Nephron (organoid): ENCODE measurements around the gene TCF25.

Experiments used
- H3K27ac Mint-ChIP-seq, 3 experiments: 2 replicates each; pipeline ENCODE4 v1.8.0; 2020; ENCODE audit warnings: mixed read lengths in 3 of 3, mild to moderate bottlenecking in 2 of 3, moderate library complexity in 1 of 3
- H3K27me3 Mint-ChIP-seq: 2 replicates; pipeline ENCODE4 v1.8.0; 2021; ENCODE audit warnings: low read depth, mild to moderate bottlenecking, moderate library complexity, mixed read lengths
- H3K36me3 Mint-ChIP-seq: 2 replicates; pipeline ENCODE4 v1.8.0; 2020; ENCODE audit warnings: low read depth, mixed read lengths
- H3K4me1 Mint-ChIP-seq: 2 replicates; pipeline ENCODE4 v1.8.0; 2020; ENCODE audit warnings: mixed read lengths
- H3K4me3 Mint-ChIP-seq, 3 experiments: 2 replicates each; pipeline ENCODE4 v1.8.0; 2020; ENCODE audit warnings: mild to moderate bottlenecking in 3 of 3, mixed read lengths in 3 of 3, moderate library complexity in 2 of 3
- H3K9me3 Mint-ChIP-seq: 2 replicates; pipeline ENCODE4 v1.8.0; 2020; ENCODE audit warnings: mixed read lengths
- CTCF ChIP-seq, 3 experiments: fragments of 200-600 bp; sonication (generic); IDR thresholded peaks; one replicate each; pipeline ENCODE4 v1.5.0; 2021; ENCODE audit warnings: antibody characterized with exemption in 3 of 3; ENCODE audit not compliant: unreplicated experiment in 3 of 3

The TCF25 gene

GRCh38 chr16:89893642-89894548 lies 20.5 kb downstream of the TCF25 start:
- H3K27me3 Mint-ChIP-seq = peaks cover under 1% of the 10 kb centered on the region
- H3K9me3 Mint-ChIP-seq = no peaks in the 10 kb centered on the region
- H3K27ac Mint-ChIP-seq = no peak overlapping the region
- H3K4me3 Mint-ChIP-seq = no peak overlapping the region
- H3K36me3 Mint-ChIP-seq = peaks cover 49% of the 10 kb centered on the region
- TF ChIP-seq CTCF (IDR thresholded peaks at IDR 0.05; ENCODE audit: unreplicated experiment in 3 of 3) = no peak
- H3K4me1 Mint-ChIP-seq = no peaks in the 10 kb centered on the region

GRCh38 chr16:89895482-89896250 lies 22.3 kb downstream of the TCF25 start:
- Mint-ChIP-seq H3K4me3 (no peak overlapping the region), H3K27ac (no peak overlapping the region), H3K27me3 (peaks cover 4% of the 10 kb centered on the region), H3K9me3 (no peaks in the 10 kb centered on the region), H3K4me1 (no peaks in the 10 kb centered on the region), H3K36me3 (peaks cover 50% of the 10 kb centered on the region)
- TF ChIP-seq CTCF (IDR thresholded peaks at IDR 0.05; ENCODE audit: unreplicated experiment in 3 of 3) = no peak

- peaks cover 4% of the 10 kb centered on the region for H3K27me3 Mint-ChIP-seq
- H3K4me1 Mint-ChIP-seq = no peaks in the 10 kb centered on the region
- TF ChIP-seq CTCF (IDR thresholded peaks at IDR 0.05; ENCODE audit: unreplicated experiment in 3 of 3) = no peak
- H3K36me3 Mint-ChIP-seq = peaks cover 45% of the 10 kb centered on the region
- no peak overlapping the region for H3K27ac Mint-ChIP-seq
- no peaks in the 10 kb centered on the region for H3K9me3 Mint-ChIP-seq
- H3K4me3 Mint-ChIP-seq = no peak overlapping the region
These were observed 23.8 kb downstream of the TCF25 start for GRCh38 chr16:89897204-89897603.

GRCh38 chr16:89898201-89898967 lies 25.0 kb downstream of the TCF25 start:
- H3K9me3 Mint-ChIP-seq = no peaks in the 10 kb centered on the region
- H3K27me3 Mint-ChIP-seq = peaks cover 4% of the 10 kb centered on the region
- TF ChIP-seq CTCF (IDR thresholded peaks at IDR 0.05; ENCODE audit: unreplicated experiment in 3 of 3) = no peak
- H3K4me3 Mint-ChIP-seq = no peak overlapping the region
- no peaks in the 10 kb centered on the region for H3K4me1 Mint-ChIP-seq
- H3K36me3 Mint-ChIP-seq = peaks cover 45% of the 10 kb centered on the region
- H3K27ac Mint-ChIP-seq = no peak overlapping the region

- H3K4me1 Mint-ChIP-seq = no peaks in the 10 kb centered on the region
- H3K36me3 Mint-ChIP-seq = peaks cover 41% of the 10 kb centered on the region
- no peak overlapping the region for H3K27ac Mint-ChIP-seq
- no peak for TF ChIP-seq CTCF (IDR thresholded peaks at IDR 0.05; ENCODE audit: unreplicated experiment in 3 of 3)
- H3K9me3 Mint-ChIP-seq = no peaks in the 10 kb centered on the region
- no peak overlapping the region for H3K4me3 Mint-ChIP-seq
- peaks cover 4% of the 10 kb centered on the region for H3K27me3 Mint-ChIP-seq
These were observed 26.6 kb downstream of the TCF25 start for GRCh38 chr16:89899879-89900481.
